B cell (primary cell): ENCODE data around the gene TFB1M. TPM values are rescaled to one million over a fixed set of nuclear protein-coding genes. Genes with fewer than 3 reads are reported as not detected.
"Not testable (repeated sequence)": the region's sequence is repeated elsewhere in the genome, so short reads cannot be mapped to it uniquely, and the experiment has no call there.

Experiments used
- ATAC-seq: fragments of 200-7000 bp; cut with Tn5 transposase; one replicate; pipeline ENCODE4 v1.10.0; 2021; ENCODE audit warnings: low read depth, mild to moderate bottlenecking, moderate number of reproducible peaks, moderate library complexity
- CTCF ChIA-PET: fragments of 350-600 bp; sonication (Branson Sonifier 250); formaldehyde crosslinking; loops from one replicate; lab custom pipeline; 2021; ENCODE audit warnings: antibody characterized with exemption, inconsistent platforms; lab: Charles Lee
- POLR2A ChIA-PET: fragments of 350-600 bp; sonication (Branson Sonifier 250); formaldehyde crosslinking; loops from one replicate; lab custom pipeline; 2021; ENCODE audit warnings: antibody characterized with exemption; lab: Charles Lee
- DNase-seq: peaks from one replicate; pipeline ENCODE4 v3.0.0; 2013
- H2AFZ ChIP-seq: 2 replicates; pipeline ENCODE4 v1.6.1; 2012; ENCODE audit warnings: mild to moderate bottlenecking, low read depth, low read length; ENCODE audit not compliant: insufficient read depth, poor library complexity, severe bottlenecking
- H3K27ac ChIP-seq, 2 donors: 1 replicate in 1 of 2; 2 replicates in 1 of 2; pipeline ENCODE4 v1.5.1; 2012 to 2013; ENCODE audit warnings: low read length in 2 of 2, mild to moderate bottlenecking in 2 of 2, moderate library complexity in 1 of 2
- H3K27me3 ChIP-seq, 4 experiments: fragments of 200-600 bp in 1 of 4; sonication (generic) in 1 of 4; replicated peaks in 1 of 4; 1 replicate in 2 of 4; 2 replicates in 2 of 4; pipeline versions ENCODE4 v1.6.1 to v1.7.0; 2013 to 2016; ENCODE audit warnings: low read length in 3 of 4, mild to moderate bottlenecking in 2 of 4, mixed read lengths in 1 of 4, moderate library complexity in 1 of 4; ENCODE audit not compliant: insufficient read depth in 4 of 4, control insufficient read depth in 3 of 4; ENCODE audit errors: control extremely low read depth in 1 of 4
- H3K36me3 ChIP-seq, 2 experiments: replicated peaks in 1 of 2; 1 replicate in 1 of 2; 2 replicates in 1 of 2; pipeline versions ENCODE4 v1.6.1 to v1.7.1; 2013; ENCODE audit warnings: low read length in 1 of 2; ENCODE audit not compliant: insufficient read depth in 2 of 2, control insufficient read depth in 1 of 2; ENCODE audit errors: control extremely low read depth in 1 of 2, extremely low read depth in 1 of 2
- H3K4me1 ChIP-seq, 2 donors: fragments of 200-600 bp in 1 of 2; sonication (generic) in 1 of 2; 1 replicate in 1 of 2; 2 replicates in 1 of 2; pipeline versions ENCODE4 v1.5.1 to v1.6.1; 2013 to 2017; ENCODE audit warnings: low read length in 2 of 2; ENCODE audit not compliant: control insufficient read depth in 2 of 2, insufficient read depth in 2 of 2
- H3K4me2 ChIP-seq: replicated peaks from 2 replicates; pipeline ENCODE3; 2012; ENCODE audit warnings: mild to moderate bottlenecking, low read depth, low read length; ENCODE audit not compliant: poor library complexity, severe bottlenecking
- H3K4me3 ChIP-seq, 5 experiments: fragments of 200-600 bp in 1 of 5; sonication (generic) in 1 of 5; 1 replicate in 3 of 5; 2 replicates in 2 of 5; pipeline versions ENCODE4 v1.5.1 to v1.7.0; 2011 to 2016; ENCODE audit warnings: low read length in 4 of 5, mild to moderate bottlenecking in 4 of 5, low read depth in 2 of 5, control low read depth in 1 of 5, moderate library complexity in 1 of 5; ENCODE audit not compliant: insufficient read depth in 1 of 5; ENCODE audit errors: control extremely low read depth in 1 of 5, extremely low read depth in 1 of 5
- H3K79me2 ChIP-seq: fragments of 200-600 bp; sonication (generic); one replicate; pipeline ENCODE4 v1.6.0; 2016; ENCODE audit warnings: low read length; ENCODE audit not compliant: control insufficient read depth, insufficient read depth
- H3K9ac ChIP-seq: fragments of 200-600 bp; sonication (generic); 2 replicates; pipeline ENCODE4 v1.6.1; 2017; ENCODE audit warnings: mild to moderate bottlenecking, low read length, moderate library complexity
- H3K9me3 ChIP-seq, 3 donors: one replicate each; pipeline versions ENCODE4 v1.6.1 to v1.7.1; 2013; ENCODE audit warnings: low read length in 2 of 3; ENCODE audit not compliant: control insufficient read depth in 2 of 3, insufficient read depth in 1 of 3; ENCODE audit errors: control extremely low read depth in 1 of 3
- H4K20me1 ChIP-seq: 2 replicates; pipeline ENCODE4 v1.6.0; 2012; ENCODE audit warnings: mild to moderate bottlenecking, low read length; ENCODE audit not compliant: insufficient read depth, control insufficient read depth, poor library complexity, severe bottlenecking
- H3K27ac Mint-ChIP-seq: one replicate; pipeline ENCODE4 v1.8.0; 2021; ENCODE audit warnings: mixed read lengths
- H3K27me3 Mint-ChIP-seq: one replicate; pipeline ENCODE4 v1.8.0; 2021; ENCODE audit warnings: mixed read lengths
- H3K4me1 Mint-ChIP-seq: one replicate; pipeline ENCODE4 v1.8.0; 2021; ENCODE audit warnings: mixed read lengths
- H3K4me3 Mint-ChIP-seq: one replicate; pipeline ENCODE4 v1.8.0; 2021; ENCODE audit warnings: mixed read lengths
- H3K9me3 Mint-ChIP-seq: one replicate; pipeline ENCODE4 v1.8.0; 2022; ENCODE audit warnings: mixed read lengths; ENCODE audit not compliant: insufficient read depth
- CTCF ChIP-seq: fragments of 200-600 bp; IDR thresholded peaks from one replicate; pipeline ENCODE4 v1.8.0; 2022; ENCODE audit warnings: antibody characterized with exemption, mild to moderate bottlenecking
- WGBS: methylation state at CpG from one replicate; pipeline ENCODE4 v1.1.5; 2013; ENCODE audit warnings: missing lambda C conversion rate; ENCODE audit not compliant: insufficient coverage; 5-methylcytosine and 5-hydroxymethylcytosine counted together
- intact Hi-C: fragments of 100-400 bp; cut with micrococcal nuclease; formaldehyde crosslinking; loops from one replicate; pipeline ENCODE4 v1.10.0; 2022
- polyA plus RNA-seq: library from polyadenylated mRNA; depleted of rRNA; stranded (reverse); fragments of >200 nt; gene quantifications from 2 replicates; pipeline ENCODE4 v1.2.3, GENCODE V29; 2012
- total RNA-seq, 2 donors: library from RNA; stranded (reverse); fragments of 120-200 nt in 1 of 2; gene quantifications; 1 replicate in 1 of 2; 2 replicates in 1 of 2; pipeline versions ENCODE4 v1.2.3 to v1.2.4, GENCODE V29; 2013 to 2022

The TFB1M gene
- total and polyA plus RNA-seq, 2 donors (not counting 1 experiment from before 2014, with no cell fraction given), result 18.6 to 49.9 TPM

GRCh38 chr6:155340464-155341129, 26.3 kb upstream of the TFB1M start:
- no peaks in the 10 kb centered on the region for H3K79me2 ChIP-seq
- H3K27ac Mint-ChIP-seq, result no peak overlapping the region
- H3K27ac ChIP-seq, result peak overlapping the region in 1 of 2 donors; percentile 9
- peak; percentile 21 for ATAC-seq
- intact Hi-C loops, result no loop called here
- H3K4me1 ChIP-seq, result peaks cover 14 to 17% of the 10 kb centered on the region in 2 donors
- DNase-seq, result no peak
- no peaks in the 10 kb centered on the region for H3K27me3 Mint-ChIP-seq
- no peak overlapping the region for H3K9ac ChIP-seq
- TF ChIP-seq CTCF, result no peak
- 21% methylated on average over 2 of the region's 2 CpGs for WGBS
- peaks cover 14% of the 10 kb centered on the region for H3K9me3 Mint-ChIP-seq
- no peak overlapping the region for H3K4me3 Mint-ChIP-seq
- CTCF ChIA-PET, result interaction anchor here (0.6 to 2.0 kb wide), 3 partner anchors 11 to 412 kb away, joined by 3 to 8 read pairs (median 5); no protein-coding TSS in a partner anchor
- peak overlapping the region; percentile 31 for H3K4me2 ChIP-seq
- peaks cover 32% of the 10 kb centered on the region for H3K4me1 Mint-ChIP-seq
- H3K27me3 ChIP-seq, result no peaks in the 10 kb centered on the region
- no peaks in the 10 kb centered on the region for H3K36me3 ChIP-seq
- no peaks in the 10 kb centered on the region for H4K20me1 ChIP-seq
- peaks cover 0 to 16% (median 11%) of the 10 kb centered on the region in 3 donors for H3K9me3 ChIP-seq
- no peak overlapping the region for H3K4me3 ChIP-seq
- POLR2A ChIA-PET, result interaction anchor here (0.5 to 0.6 kb wide), 2 partner anchors 690 to 891 kb away, joined by 7 to 8 read pairs; no protein-coding TSS in a partner anchor
- no peak overlapping the region for H2AFZ ChIP-seq

- H3K4me3 Mint-ChIP-seq, result not testable (repeated sequence)
Observed at GRCh38 chr6:155339929-155340328, 25.6 kb upstream of the TFB1M start.

GRCh38 chr6:155338237-155338636, 24.0 kb upstream of the TFB1M start:
- DNase-seq, intact Hi-C loops, H3K27me3 ChIP-seq, H3K27ac ChIP-seq, H3K36me3 ChIP-seq, H2AFZ ChIP-seq, H3K4me3 Mint-ChIP-seq, ATAC-seq, H3K79me2 ChIP-seq, H4K20me1 ChIP-seq, H3K27me3 Mint-ChIP-seq, H3K27ac Mint-ChIP-seq, H3K9ac ChIP-seq, H3K4me2 ChIP-seq, POLR2A ChIA-PET, H3K4me3 ChIP-seq: not testable (repeated sequence)
- Histone ChIP-seq H3K9me3 (peaks cover 0 to 16% (median 11%) of the 10 kb centered on the region in 3 donors), H3K4me1 (peaks cover 26 to 29% of the 10 kb centered on the region in 2 donors)
- peaks cover 13% of the 10 kb centered on the region for H3K9me3 Mint-ChIP-seq
- CTCF ChIA-PET, result interaction anchor here (1.1 kb wide), 1 partner anchor 191 kb away, joined by 3 read pairs; no protein-coding TSS in a partner anchor
- peaks cover 43% of the 10 kb centered on the region for H3K4me1 Mint-ChIP-seq

More at GRCh38 chr6:155339929-155340328, 25.6 kb upstream of the TFB1M start:
- H3K27me3 ChIP-seq, H3K79me2 ChIP-seq, H4K20me1 ChIP-seq, DNase-seq, H3K9ac ChIP-seq, H3K27me3 Mint-ChIP-seq, intact Hi-C loops, H3K27ac Mint-ChIP-seq, H3K27ac ChIP-seq, H2AFZ ChIP-seq, H3K4me2 ChIP-seq, POLR2A ChIA-PET, H3K36me3 ChIP-seq, ATAC-seq, H3K4me3 ChIP-seq: not testable (repeated sequence)
- Histone ChIP-seq H3K4me1 (peaks cover 14 to 17% of the 10 kb centered on the region in 2 donors), H3K9me3 (peaks cover 0 to 16% (median 11%) of the 10 kb centered on the region in 3 donors)
- H3K4me1 Mint-ChIP-seq, result peaks cover 32% of the 10 kb centered on the region
- H3K9me3 Mint-ChIP-seq, result peaks cover 13% of the 10 kb centered on the region
- CTCF ChIA-PET, result interaction anchor here (0.6 to 2.0 kb wide), 3 partner anchors 10 to 411 kb away, joined by 3 to 8 read pairs (median 5); no protein-coding TSS in a partner anchor
- 100% methylated on average over 2 of the region's 4 CpGs for WGBS
